ENCODE results near the gene SPRED2. TPM values are rescaled to one million over a fixed set of nuclear protein-coding genes. Genes with fewer than 3 reads are reported as not detected.

SPRED2 gene
- polyA plus RNA-seq, 4 donors, result 35.9 to 39.1 (median 37.7) TPM

- DNase-seq (ENCODE audit: low read depth in 4 of 4, low spot score in 2 of 4), result no peak
These were observed 170.7 kb downstream of the SPRED2 start for GRCh38 chr2:65261676-65262075.

Other genes starting within 250 kb of the SPRED2 start
- 100 to 1,000 TPM; 152 to 206 (median 188) TPM for gene ACTR2, start 204.8 kb downstream of the SPRED2 start, polyA plus RNA-seq (ENCODE audit: insufficient read length in 4 of 4)